PFSK-1 (cell line): ENCODE results near the gene PNPLA8.

Source experiments
- FOXP2 ChIP-seq: optimal IDR thresholded peaks from 2 replicates; pipeline ENCODE3; 2011; ENCODE audit warnings: borderline replicate concordance, control low read depth, inconsistent platforms; ENCODE audit not compliant: insufficient read depth; ENCODE audit errors: extremely low read length, extremely low read depth
- POLR2AphosphoS5 ChIP-seq: IDR thresholded peaks from 2 replicates; pipeline ENCODE4 v1.6.1; 2012; ENCODE audit warnings: low read depth, mild to moderate bottlenecking, control low read depth, low read length, moderate library complexity
- SIN3A ChIP-seq: IDR thresholded peaks from 2 replicates; pipeline ENCODE4 v1.6.1; 2012; ENCODE audit warnings: mild to moderate bottlenecking, low read length, moderate library complexity, borderline replicate concordance; ENCODE audit not compliant: insufficient read depth
- TAF1 ChIP-seq: IDR thresholded peaks from 2 replicates; pipeline ENCODE4 v1.6.1; 2012; ENCODE audit warnings: low read length, control low read depth, borderline replicate concordance; ENCODE audit not compliant: insufficient read depth
- TF ChIP-seq, protein P1 (sequence below), 2 experiments: IDR thresholded peaks; 2 replicates each; pipeline versions ENCODE4 v1.6.1 to v1.8.0; 2011 to 2012; ENCODE audit warnings: low read depth in 2 of 2, low read length in 2 of 2, control low read depth in 1 of 2, inconsistent platforms in 1 of 2, mild to moderate bottlenecking in 1 of 2, moderate library complexity in 1 of 2; ENCODE audit not compliant: insufficient read depth in 1 of 2

DNA sequence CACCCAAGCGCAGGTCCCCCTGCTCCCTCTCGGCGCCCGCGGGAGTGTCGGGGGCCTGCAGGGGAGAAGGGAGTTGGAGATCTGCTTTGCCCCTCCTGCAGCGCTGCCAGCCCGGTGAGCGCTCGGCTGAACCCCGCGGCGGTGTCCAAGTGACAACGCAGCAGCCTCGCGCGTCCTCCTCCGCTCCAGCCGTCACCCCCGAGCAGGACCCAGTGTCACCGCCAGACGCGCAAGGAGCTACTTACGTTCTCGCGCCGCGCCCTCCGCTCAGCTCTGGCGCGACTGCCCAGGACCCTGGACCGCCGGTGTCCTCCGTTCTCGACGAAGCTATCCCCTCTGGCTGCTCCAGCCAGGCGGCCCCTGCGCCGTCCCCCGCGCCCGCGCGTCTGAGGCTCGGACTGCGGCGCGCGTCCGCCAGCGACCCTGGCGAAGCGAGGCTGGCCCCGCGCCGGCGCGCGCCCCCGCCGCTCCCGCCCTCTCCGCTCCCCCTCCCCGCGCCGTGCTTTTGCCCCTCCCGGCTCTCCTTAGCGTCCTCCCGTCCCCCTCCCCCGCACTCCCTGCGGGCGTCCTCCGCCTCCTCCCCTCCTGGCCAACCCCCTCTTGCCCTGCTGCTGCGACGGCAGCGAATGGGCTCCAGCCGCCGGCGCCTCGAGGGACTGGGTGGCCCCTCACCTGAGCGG lies 69.8 kb downstream of the PNPLA8 start, which contains the start of gene NRCAM:
- no peak for TF ChIP-seq TAF1
- no peak for TF ChIP-seq POLR2AphosphoS5
- no peak for TF ChIP-seq SIN3A
- no peak for TF ChIP-seq FOXP2
- TF ChIP-seq, protein P1, sequence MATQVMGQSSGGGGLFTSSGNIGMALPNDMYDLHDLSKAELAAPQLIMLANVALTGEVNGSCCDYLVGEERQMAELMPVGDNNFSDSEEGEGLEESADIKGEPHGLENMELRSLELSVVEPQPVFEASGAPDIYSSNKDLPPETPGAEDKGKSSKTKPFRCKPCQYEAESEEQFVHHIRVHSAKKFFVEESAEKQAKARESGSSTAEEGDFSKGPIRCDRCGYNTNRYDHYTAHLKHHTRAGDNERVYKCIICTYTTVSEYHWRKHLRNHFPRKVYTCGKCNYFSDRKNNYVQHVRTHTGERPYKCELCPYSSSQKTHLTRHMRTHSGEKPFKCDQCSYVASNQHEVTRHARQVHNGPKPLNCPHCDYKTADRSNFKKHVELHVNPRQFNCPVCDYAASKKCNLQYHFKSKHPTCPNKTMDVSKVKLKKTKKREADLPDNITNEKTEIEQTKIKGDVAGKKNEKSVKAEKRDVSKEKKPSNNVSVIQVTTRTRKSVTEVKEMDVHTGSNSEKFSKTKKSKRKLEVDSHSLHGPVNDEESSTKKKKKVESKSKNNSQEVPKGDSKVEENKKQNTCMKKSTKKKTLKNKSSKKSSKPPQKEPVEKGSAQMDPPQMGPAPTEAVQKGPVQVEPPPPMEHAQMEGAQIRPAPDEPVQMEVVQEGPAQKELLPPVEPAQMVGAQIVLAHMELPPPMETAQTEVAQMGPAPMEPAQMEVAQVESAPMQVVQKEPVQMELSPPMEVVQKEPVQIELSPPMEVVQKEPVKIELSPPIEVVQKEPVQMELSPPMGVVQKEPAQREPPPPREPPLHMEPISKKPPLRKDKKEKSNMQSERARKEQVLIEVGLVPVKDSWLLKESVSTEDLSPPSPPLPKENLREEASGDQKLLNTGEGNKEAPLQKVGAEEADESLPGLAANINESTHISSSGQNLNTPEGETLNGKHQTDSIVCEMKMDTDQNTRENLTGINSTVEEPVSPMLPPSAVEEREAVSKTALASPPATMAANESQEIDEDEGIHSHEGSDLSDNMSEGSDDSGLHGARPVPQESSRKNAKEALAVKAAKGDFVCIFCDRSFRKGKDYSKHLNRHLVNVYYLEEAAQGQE (IDR thresholded peaks at IDR 0.05; ENCODE audit: insufficient read depth in 1 of 2, low read depth in 2 of 2, low read length in 2 of 2): no peak
